ENCODE measurements around the gene BBS5.

DNA sequence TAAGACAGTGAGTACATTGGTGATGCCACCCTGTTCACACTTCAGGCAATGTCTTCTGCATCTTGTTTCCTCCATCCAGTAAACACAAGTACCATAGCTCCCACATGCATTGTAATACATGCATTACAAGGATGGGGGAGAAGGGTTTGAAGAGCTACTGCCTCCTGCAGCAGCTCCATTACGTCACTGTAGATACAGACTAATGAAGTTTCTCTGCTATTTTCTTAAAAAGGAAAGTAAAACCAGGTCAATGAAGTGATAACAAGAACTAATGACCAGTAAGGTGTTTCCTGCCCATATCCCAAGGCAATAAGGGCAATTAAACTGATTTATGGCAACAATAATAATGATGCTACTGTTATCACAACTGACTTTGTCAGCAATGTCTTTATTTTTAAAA is 18.2 kb upstream of the BBS5 start:
- TF ChIP-seq SIN3A (IDR thresholded peaks at IDR 0.05; ENCODE audit: low read depth) (no peak), EZH2 (IDR thresholded peaks at IDR 0.05) (no peak), EGR1 (IDR thresholded peaks at IDR 0.05; ENCODE audit: low read depth) (no peak), POLR2AphosphoS5 (IDR thresholded peaks at IDR 0.05; ENCODE audit: low read depth, low read length) (no peak), CEBPB (IDR thresholded peaks at IDR 0.05; ENCODE audit: low read depth) (no peak), YY1 (IDR thresholded peaks at IDR 0.05; ENCODE audit: extremely low read depth, insufficient replicate concordance, low read depth, low read length) (no peak), POLR2A (IDR thresholded peaks at IDR 0.05; ENCODE audit: borderline replicate concordance, extremely low read depth, insufficient read depth, insufficient read length) (no peak), ZNF274 (IDR thresholded peaks at IDR 0.05; ENCODE audit: low read depth, low read length) (no peak), JUND (IDR thresholded peaks at IDR 0.05) (no peak), RAD21 (IDR thresholded peaks at IDR 0.05; ENCODE audit: low read depth) (no peak)
- TF ChIP-seq, protein P1, sequence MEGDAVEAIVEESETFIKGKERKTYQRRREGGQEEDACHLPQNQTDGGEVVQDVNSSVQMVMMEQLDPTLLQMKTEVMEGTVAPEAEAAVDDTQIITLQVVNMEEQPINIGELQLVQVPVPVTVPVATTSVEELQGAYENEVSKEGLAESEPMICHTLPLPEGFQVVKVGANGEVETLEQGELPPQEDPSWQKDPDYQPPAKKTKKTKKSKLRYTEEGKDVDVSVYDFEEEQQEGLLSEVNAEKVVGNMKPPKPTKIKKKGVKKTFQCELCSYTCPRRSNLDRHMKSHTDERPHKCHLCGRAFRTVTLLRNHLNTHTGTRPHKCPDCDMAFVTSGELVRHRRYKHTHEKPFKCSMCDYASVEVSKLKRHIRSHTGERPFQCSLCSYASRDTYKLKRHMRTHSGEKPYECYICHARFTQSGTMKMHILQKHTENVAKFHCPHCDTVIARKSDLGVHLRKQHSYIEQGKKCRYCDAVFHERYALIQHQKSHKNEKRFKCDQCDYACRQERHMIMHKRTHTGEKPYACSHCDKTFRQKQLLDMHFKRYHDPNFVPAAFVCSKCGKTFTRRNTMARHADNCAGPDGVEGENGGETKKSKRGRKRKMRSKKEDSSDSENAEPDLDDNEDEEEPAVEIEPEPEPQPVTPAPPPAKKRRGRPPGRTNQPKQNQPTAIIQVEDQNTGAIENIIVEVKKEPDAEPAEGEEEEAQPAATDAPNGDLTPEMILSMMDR (IDR thresholded peaks at IDR 0.05 in 2 of 3, conservative IDR thresholded peaks at IDR 0.05 in 1 of 3; ENCODE audit: borderline replicate concordance in 1 of 3, insufficient read depth in 1 of 3, low read depth in 2 of 3, low read length in 2 of 3): no peak
- TF ChIP-seq, protein P2, sequence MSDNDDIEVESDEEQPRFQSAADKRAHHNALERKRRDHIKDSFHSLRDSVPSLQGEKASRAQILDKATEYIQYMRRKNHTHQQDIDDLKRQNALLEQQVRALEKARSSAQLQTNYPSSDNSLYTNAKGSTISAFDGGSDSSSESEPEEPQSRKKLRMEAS (IDR thresholded peaks at IDR 0.05): no peak
- TF ChIP-seq, protein P3, sequence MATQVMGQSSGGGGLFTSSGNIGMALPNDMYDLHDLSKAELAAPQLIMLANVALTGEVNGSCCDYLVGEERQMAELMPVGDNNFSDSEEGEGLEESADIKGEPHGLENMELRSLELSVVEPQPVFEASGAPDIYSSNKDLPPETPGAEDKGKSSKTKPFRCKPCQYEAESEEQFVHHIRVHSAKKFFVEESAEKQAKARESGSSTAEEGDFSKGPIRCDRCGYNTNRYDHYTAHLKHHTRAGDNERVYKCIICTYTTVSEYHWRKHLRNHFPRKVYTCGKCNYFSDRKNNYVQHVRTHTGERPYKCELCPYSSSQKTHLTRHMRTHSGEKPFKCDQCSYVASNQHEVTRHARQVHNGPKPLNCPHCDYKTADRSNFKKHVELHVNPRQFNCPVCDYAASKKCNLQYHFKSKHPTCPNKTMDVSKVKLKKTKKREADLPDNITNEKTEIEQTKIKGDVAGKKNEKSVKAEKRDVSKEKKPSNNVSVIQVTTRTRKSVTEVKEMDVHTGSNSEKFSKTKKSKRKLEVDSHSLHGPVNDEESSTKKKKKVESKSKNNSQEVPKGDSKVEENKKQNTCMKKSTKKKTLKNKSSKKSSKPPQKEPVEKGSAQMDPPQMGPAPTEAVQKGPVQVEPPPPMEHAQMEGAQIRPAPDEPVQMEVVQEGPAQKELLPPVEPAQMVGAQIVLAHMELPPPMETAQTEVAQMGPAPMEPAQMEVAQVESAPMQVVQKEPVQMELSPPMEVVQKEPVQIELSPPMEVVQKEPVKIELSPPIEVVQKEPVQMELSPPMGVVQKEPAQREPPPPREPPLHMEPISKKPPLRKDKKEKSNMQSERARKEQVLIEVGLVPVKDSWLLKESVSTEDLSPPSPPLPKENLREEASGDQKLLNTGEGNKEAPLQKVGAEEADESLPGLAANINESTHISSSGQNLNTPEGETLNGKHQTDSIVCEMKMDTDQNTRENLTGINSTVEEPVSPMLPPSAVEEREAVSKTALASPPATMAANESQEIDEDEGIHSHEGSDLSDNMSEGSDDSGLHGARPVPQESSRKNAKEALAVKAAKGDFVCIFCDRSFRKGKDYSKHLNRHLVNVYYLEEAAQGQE (IDR thresholded peaks at IDR 0.05; ENCODE audit: low read depth): no peak
- TF ChIP-seq, protein P4, sequence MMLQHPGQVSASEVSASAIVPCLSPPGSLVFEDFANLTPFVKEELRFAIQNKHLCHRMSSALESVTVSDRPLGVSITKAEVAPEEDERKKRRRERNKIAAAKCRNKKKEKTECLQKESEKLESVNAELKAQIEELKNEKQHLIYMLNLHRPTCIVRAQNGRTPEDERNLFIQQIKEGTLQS (IDR thresholded peaks at IDR 0.05): no peak

All from HCT116 (cell line).